T-helper 2 cell treated with Interferon-gamma antibody and Interleukin-4, amounts not matched to agents 5 μg/mL and 100 μg/mL, for 36 hours (primary cell): ENCODE data around the gene CEP41.

Experiments used
- DNase-seq: peaks from one replicate; pipeline ENCODE4 v3.0.0; 2021; ENCODE audit warnings: low spot score
- H3K27ac Mint-ChIP-seq: one replicate; pipeline ENCODE4 v1.8.0; 2021; ENCODE audit warnings: mild to moderate bottlenecking, mixed read lengths
- H3K27me3 Mint-ChIP-seq: one replicate; pipeline ENCODE4 v1.8.0; 2021; ENCODE audit warnings: low read depth, mixed read lengths
- H3K36me3 Mint-ChIP-seq: one replicate; pipeline ENCODE4 v1.8.0; 2021; ENCODE audit warnings: low read depth, mixed read lengths
- H3K4me1 Mint-ChIP-seq: one replicate; pipeline ENCODE4 v1.8.0; 2021; ENCODE audit warnings: low read depth, mixed read lengths
- H3K4me3 Mint-ChIP-seq: one replicate; pipeline ENCODE4 v1.8.0; 2022; ENCODE audit warnings: mild to moderate bottlenecking, moderate library complexity, mixed read lengths
- H3K9me3 Mint-ChIP-seq: one replicate; pipeline ENCODE4 v1.8.0; 2021; ENCODE audit warnings: mixed read lengths

The CEP41 gene

GRCh38 chr7:130397758-130398073, 43.1 kb downstream of the CEP41 start:
- H3K4me3 Mint-ChIP-seq = no peak overlapping the region
- no peak overlapping the region for H3K27ac Mint-ChIP-seq
- peaks cover 25% of the 10 kb centered on the region for H3K4me1 Mint-ChIP-seq
- H3K9me3 Mint-ChIP-seq = no peaks in the 10 kb centered on the region
- no peak for DNase-seq
- peaks cover 24% of the 10 kb centered on the region for H3K36me3 Mint-ChIP-seq
- no peaks in the 10 kb centered on the region for H3K27me3 Mint-ChIP-seq

DNA sequence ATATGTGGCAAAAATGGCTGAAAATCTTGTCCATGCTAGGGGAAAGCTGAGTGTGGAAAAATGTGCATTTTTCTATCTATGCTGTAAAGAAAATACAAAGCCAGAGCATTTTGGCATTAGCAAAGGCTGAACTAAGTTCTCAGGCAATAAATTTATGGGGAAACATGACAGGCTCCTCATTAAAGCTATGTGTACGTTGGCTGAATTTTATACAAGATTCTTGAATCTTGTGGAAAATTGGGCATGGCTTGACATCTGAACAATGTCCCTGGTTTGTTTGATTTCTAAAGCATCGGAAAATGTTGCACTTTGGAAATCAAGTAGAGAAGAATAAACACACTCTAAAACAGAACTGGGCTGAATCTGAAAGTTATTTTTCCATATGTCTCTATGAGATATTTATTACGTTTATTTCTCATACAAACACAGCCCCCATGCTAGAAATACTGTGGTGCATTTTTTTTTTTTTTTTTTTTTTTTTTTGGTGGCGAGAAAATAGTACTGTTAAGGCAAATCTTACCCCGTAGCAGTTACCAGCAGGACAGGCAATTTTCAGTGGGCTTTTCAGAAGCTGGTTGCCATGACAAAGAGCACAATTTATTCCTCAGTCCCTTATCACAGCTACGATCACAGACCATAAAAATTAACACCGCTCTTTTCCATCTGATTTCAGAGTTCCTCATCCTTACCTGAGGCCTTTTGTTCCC, 43.6 kb downstream of the CEP41 start:
- Mint-ChIP-seq H3K4me1 (peaks cover 25% of the 10 kb centered on the region), H3K27me3 (no peaks in the 10 kb centered on the region), H3K27ac (no peak overlapping the region), H3K36me3 (peaks cover 24% of the 10 kb centered on the region), H3K9me3 (no peaks in the 10 kb centered on the region), H3K4me3 (no peak overlapping the region)
- no peak for DNase-seq

DNA sequence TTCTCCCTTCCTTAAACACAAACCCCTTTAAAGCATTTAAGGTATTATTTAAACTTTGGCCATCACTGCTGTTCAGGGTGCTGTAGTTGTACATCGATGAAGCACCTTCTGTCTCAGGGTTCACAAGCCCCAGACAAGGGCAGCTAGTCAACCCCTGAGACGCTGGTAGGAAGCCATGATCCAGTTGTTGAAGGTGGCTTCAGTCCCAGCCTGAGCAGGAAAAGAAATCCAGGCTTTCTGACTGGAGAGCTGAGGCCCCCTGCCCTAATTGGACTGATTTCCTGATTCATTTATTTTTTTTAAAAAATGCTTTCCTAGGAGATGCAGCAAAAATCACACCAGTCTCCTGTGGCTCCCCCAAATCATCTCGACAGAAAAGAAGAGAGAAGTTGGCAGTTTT, 44.7 kb downstream of the CEP41 start:
- Mint-ChIP-seq H3K9me3 (no peaks in the 10 kb centered on the region), H3K4me1 (peaks cover 25% of the 10 kb centered on the region), H3K27me3 (no peaks in the 10 kb centered on the region), H3K36me3 (peaks cover 24% of the 10 kb centered on the region), H3K27ac (no peak overlapping the region), H3K4me3 (no peak overlapping the region)
- no peak for DNase-seq

DNA sequence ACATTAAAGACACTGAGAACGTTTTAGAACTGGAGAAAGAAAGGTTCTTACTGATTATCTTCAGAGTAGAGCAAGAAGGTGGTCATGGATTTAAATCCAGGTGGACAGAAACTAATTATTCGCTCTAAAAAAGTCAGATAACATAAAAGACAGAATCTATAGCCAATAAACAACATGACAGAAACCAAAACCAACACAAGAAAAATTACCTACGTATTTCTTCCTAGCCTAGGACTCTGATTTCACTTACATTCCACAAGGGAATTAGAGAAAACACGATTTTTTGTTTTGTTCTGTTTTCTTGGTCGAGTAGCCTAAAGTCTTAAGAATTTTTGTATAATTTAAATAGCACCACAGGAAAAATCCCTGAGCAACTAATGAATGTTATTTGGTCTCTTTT, 45.4 kb downstream of the CEP41 start:
- DNase-seq = no peak
- Mint-ChIP-seq H3K36me3 (peaks cover 19% of the 10 kb centered on the region), H3K4me3 (no peak overlapping the region), H3K4me1 (peaks cover 25% of the 10 kb centered on the region), H3K27ac (no peak overlapping the region), H3K27me3 (no peaks in the 10 kb centered on the region), H3K9me3 (no peaks in the 10 kb centered on the region)

DNA sequence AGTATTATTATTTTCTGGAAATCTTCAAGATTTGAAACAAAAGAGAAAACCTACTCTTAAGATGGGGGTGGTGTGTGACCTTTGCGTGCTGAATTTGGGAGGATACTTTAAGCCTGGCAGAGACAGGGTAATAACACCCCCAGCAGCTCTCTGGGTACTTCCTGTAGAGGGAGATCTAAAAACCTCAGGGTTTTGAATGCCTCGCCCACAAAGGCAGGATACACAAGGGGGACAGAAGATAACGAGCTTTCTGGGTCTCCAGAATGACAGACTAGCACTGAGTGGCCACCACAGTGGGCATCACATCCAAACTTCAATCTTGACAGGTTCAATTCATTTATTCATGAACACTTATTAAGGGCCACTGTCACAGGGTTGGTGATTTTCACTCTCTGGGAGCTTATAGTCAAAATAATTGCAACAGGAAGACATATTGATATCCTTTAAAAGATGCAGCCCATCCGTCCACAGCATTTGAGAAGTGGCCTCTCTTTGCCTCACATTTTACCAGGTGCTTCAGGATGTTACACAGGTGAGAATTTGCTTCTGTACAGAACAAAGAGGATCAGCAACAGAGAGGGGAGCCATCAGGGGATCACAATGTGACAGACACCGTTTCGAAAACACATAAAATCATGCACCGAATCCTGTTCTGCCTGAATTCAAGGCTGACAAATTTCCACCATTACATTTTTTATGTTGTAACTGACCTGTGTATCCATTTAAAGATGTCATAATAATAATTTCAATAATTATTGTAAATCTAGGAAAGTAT, 46.2 kb downstream of the CEP41 start:
- peak; percentile 24 for DNase-seq
- H3K27ac Mint-ChIP-seq = peak overlapping the region; percentile 64
- H3K27me3 Mint-ChIP-seq = no peaks in the 10 kb centered on the region
- H3K9me3 Mint-ChIP-seq = no peaks in the 10 kb centered on the region
- H3K4me1 Mint-ChIP-seq = peaks cover 25% of the 10 kb centered on the region
- H3K4me3 Mint-ChIP-seq = peak overlapping the region; percentile 67
- peaks cover 12% of the 10 kb centered on the region for H3K36me3 Mint-ChIP-seq

DNA sequence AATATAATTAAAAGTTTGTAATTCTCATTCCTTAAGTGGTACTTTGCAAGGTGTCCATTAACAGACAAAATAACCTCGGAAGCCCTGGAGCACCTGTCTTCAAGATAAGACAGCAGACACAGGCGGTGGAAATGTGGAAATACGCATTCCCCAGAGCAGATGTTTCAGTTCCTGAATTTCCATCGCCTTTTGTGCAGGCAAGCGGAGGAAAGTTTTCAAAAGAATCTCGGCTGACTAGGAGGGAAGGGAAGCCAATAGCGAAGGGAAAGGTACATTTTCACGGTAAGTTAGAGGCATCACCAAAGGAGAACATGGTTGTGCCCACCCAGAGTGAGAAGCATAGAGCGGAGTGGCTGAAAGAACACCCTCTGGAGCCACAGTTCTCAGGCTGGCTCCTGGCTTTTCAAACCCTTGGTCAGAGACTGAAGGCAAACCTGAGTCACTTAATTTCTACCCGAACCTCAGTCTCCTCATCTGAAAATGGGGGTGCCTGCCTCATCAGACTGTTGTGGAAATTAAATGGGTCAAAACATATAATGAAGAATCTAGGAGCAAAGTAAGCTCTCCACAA, 46.9 kb downstream of the CEP41 start:
- Mint-ChIP-seq H3K4me3 (peak overlapping the region; percentile 67), H3K36me3 (peaks cover 12% of the 10 kb centered on the region), H3K27ac (peak overlapping the region; percentile 64), H3K4me1 (peaks cover 24% of the 10 kb centered on the region), H3K27me3 (no peaks in the 10 kb centered on the region), H3K9me3 (no peaks in the 10 kb centered on the region)
- no peak for DNase-seq

DNA sequence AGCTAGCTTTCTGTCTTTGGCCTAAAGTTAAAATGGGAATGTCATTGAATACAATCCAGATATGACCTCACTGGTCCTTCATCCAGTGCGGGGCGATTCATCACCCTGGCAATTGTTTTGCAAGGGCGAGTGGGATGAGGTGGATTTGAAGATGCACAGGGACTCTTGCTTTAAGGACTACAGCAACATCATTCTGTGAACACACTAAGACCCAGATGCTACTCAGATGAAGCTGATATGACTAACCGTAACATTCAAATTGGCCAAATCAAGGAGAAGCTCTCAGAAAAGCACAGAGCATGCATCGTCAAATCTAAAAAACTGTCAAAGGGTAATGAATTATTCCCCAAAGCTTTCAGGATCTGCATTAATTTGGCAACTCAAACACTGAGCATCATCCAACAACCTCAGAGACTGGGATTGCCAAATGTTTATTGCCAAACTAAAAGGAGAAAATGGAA, 47.7 kb downstream of the CEP41 start:
- no peaks in the 10 kb centered on the region for H3K9me3 Mint-ChIP-seq
- H3K27me3 Mint-ChIP-seq = no peaks in the 10 kb centered on the region
- peaks cover 24% of the 10 kb centered on the region for H3K4me1 Mint-ChIP-seq
- H3K4me3 Mint-ChIP-seq = no peak overlapping the region
- no peak for DNase-seq
- no peak overlapping the region for H3K27ac Mint-ChIP-seq
- peaks cover 6% of the 10 kb centered on the region for H3K36me3 Mint-ChIP-seq

- Mint-ChIP-seq H3K36me3 (no peaks in the 10 kb centered on the region), H3K27ac (no peak overlapping the region), H3K4me3 (no peak overlapping the region), H3K9me3 (no peaks in the 10 kb centered on the region), H3K4me1 (peaks cover 22% of the 10 kb centered on the region), H3K27me3 (no peaks in the 10 kb centered on the region)
- DNase-seq = no peak
Observed at GRCh38 chr7:130390486-130390885, 50.3 kb downstream of the CEP41 start.

GRCh38 chr7:130388671-130389070, 52.1 kb downstream of the CEP41 start:
- Mint-ChIP-seq H3K27ac (no peak overlapping the region), H3K36me3 (no peaks in the 10 kb centered on the region), H3K4me1 (peaks cover 6% of the 10 kb centered on the region), H3K4me3 (no peak overlapping the region), H3K27me3 (no peaks in the 10 kb centered on the region), H3K9me3 (no peaks in the 10 kb centered on the region)
- DNase-seq = no peak

GRCh38 chr7:130387628-130388403, 53.0 kb downstream of the CEP41 start:
- DNase-seq = no peak
- no peaks in the 10 kb centered on the region for H3K36me3 Mint-ChIP-seq
- no peak overlapping the region for H3K4me3 Mint-ChIP-seq
- H3K27ac Mint-ChIP-seq = no peak overlapping the region
- H3K4me1 Mint-ChIP-seq = no peaks in the 10 kb centered on the region
- no peaks in the 10 kb centered on the region for H3K27me3 Mint-ChIP-seq
- no peaks in the 10 kb centered on the region for H3K9me3 Mint-ChIP-seq

GRCh38 chr7:130387306-130387627, 53.5 kb downstream of the CEP41 start:
- H3K27me3 Mint-ChIP-seq = no peaks in the 10 kb centered on the region
- H3K4me1 Mint-ChIP-seq = no peaks in the 10 kb centered on the region
- H3K4me3 Mint-ChIP-seq = no peak overlapping the region
- no peaks in the 10 kb centered on the region for H3K9me3 Mint-ChIP-seq
- no peak for DNase-seq
- no peak overlapping the region for H3K27ac Mint-ChIP-seq
- H3K36me3 Mint-ChIP-seq = no peaks in the 10 kb centered on the region

GRCh38 chr7:130386876-130387275, 53.9 kb downstream of the CEP41 start:
- Mint-ChIP-seq H3K9me3 (no peaks in the 10 kb centered on the region), H3K4me1 (no peaks in the 10 kb centered on the region), H3K27ac (no peak overlapping the region), H3K36me3 (no peaks in the 10 kb centered on the region), H3K4me3 (no peak overlapping the region), H3K27me3 (no peaks in the 10 kb centered on the region)
- no peak for DNase-seq

DNA sequence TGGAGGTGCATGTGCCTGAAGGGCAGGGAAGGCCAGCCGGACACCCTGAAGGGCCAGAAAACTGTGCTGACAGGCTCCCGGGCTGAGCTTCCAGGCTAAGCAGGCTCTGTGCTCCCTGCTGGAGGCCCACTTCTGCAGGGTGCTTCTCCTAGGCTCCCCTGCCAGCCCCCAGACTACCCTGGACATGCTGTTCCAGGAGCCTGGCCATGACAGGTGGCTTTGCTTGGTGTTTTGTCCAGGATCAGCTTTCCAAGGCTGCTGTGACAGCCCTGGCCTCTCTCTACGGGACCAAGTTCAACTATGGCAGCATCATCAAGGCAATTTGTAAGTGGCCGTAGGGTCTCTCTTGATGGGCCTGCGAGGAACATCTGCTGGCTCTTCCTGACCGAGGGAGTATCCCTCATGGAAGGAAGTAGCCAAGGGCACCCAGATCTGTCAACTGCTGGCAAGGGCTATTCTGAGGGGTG, 55.2 kb downstream of the CEP41 start:
- no peak for DNase-seq
- H3K9me3 Mint-ChIP-seq = no peaks in the 10 kb centered on the region
- H3K36me3 Mint-ChIP-seq = no peaks in the 10 kb centered on the region
- no peak overlapping the region for H3K4me3 Mint-ChIP-seq
- no peak overlapping the region for H3K27ac Mint-ChIP-seq
- no peaks in the 10 kb centered on the region for H3K27me3 Mint-ChIP-seq
- no peaks in the 10 kb centered on the region for H3K4me1 Mint-ChIP-seq
